Measurements from ENCODE around the gene ROR1. TPM values are rescaled to one million over a fixed set of nuclear protein-coding genes. Genes with fewer than 3 reads are reported as not detected.

The ROR1 gene
- total RNA-seq, 1 donor from 2014 or later, result 81.4 TPM

- no peaks in the 10 kb centered on the region for H3K27me3 Mint-ChIP-seq (ENCODE audit: low read depth)
- peaks cover 22% of the 10 kb centered on the region for H3K4me1 Mint-ChIP-seq
- DNase-seq (ENCODE audit: low spot score in 2 of 2, unreplicated experiment in 2 of 2), result no peak
- TF ChIP-seq CTCF (IDR thresholded peaks at IDR 0.05; ENCODE audit: unreplicated experiment), result no peak
- peak overlapping the region; percentile 26 for H3K27ac Mint-ChIP-seq
- no peak overlapping the region for H3K4me3 Mint-ChIP-seq
- peaks cover 18% of the 10 kb centered on the region for H3K36me3 Mint-ChIP-seq
- peaks cover 10% of the 10 kb centered on the region for H3K9me3 Mint-ChIP-seq
Measured at GRCh38 chr1:63892632-63893395, 119.0 kb downstream of the ROR1 start.

- no peak overlapping the region for H3K4me3 Mint-ChIP-seq
- DNase-seq (ENCODE audit: low spot score in 2 of 2, unreplicated experiment in 2 of 2), result no peak
- H3K27me3 Mint-ChIP-seq (ENCODE audit: low read depth), result no peaks in the 10 kb centered on the region
- H3K27ac Mint-ChIP-seq, result no peak overlapping the region
- H3K9me3 Mint-ChIP-seq, result peaks cover 10% of the 10 kb centered on the region
- no peak for TF ChIP-seq CTCF (IDR thresholded peaks at IDR 0.05; ENCODE audit: unreplicated experiment)
- H3K4me1 Mint-ChIP-seq, result peaks cover 28% of the 10 kb centered on the region
- H3K36me3 Mint-ChIP-seq, result peaks cover 19% of the 10 kb centered on the region
Measured at GRCh38 chr1:63893976-63894375, 120.2 kb downstream of the ROR1 start.

GRCh38 chr1:63894627-63895265 is 120.9 kb downstream of the ROR1 start:
- Mint-ChIP-seq H3K27ac (no peak overlapping the region), H3K27me3 (ENCODE audit: low read depth) (no peaks in the 10 kb centered on the region), H3K4me1 (peaks cover 35% of the 10 kb centered on the region), H3K4me3 (no peak overlapping the region), H3K36me3 (peaks cover 19% of the 10 kb centered on the region), H3K9me3 (peaks cover 10% of the 10 kb centered on the region)
- DNase-seq (ENCODE audit: low spot score in 2 of 2, unreplicated experiment in 2 of 2), result no peak
- no peak for TF ChIP-seq CTCF (IDR thresholded peaks at IDR 0.05; ENCODE audit: unreplicated experiment)

- DNase-seq (ENCODE audit: low spot score in 2 of 2, unreplicated experiment in 2 of 2), result no peak
- Mint-ChIP-seq H3K4me3 (no peak overlapping the region), H3K4me1 (peaks cover 40% of the 10 kb centered on the region), H3K27me3 (ENCODE audit: low read depth) (no peaks in the 10 kb centered on the region), H3K9me3 (no peaks in the 10 kb centered on the region), H3K27ac (no peak overlapping the region), H3K36me3 (peaks cover 9% of the 10 kb centered on the region)
- TF ChIP-seq CTCF (IDR thresholded peaks at IDR 0.05; ENCODE audit: unreplicated experiment), result no peak
Measured at GRCh38 chr1:63896755-63897154, 122.9 kb downstream of the ROR1 start.

- no peak for TF ChIP-seq CTCF (IDR thresholded peaks at IDR 0.05; ENCODE audit: unreplicated experiment)
Measured at GRCh38 chr1:63898428-63899196, 124.8 kb downstream of the ROR1 start.

More at GRCh38 chr1:63898428-63899196, 124.8 kb downstream of the ROR1 start:
- Mint-ChIP-seq H3K36me3 (peaks cover 9% of the 10 kb centered on the region), H3K27ac (no peak overlapping the region), H3K4me3 (no peak overlapping the region), H3K4me1 (peaks cover 39% of the 10 kb centered on the region), H3K9me3 (no peaks in the 10 kb centered on the region), H3K27me3 (ENCODE audit: low read depth) (no peaks in the 10 kb centered on the region)
- no peak for DNase-seq (ENCODE audit: low spot score in 2 of 2, unreplicated experiment in 2 of 2)

Data from mesothelial cell of epicardium (in vitro differentiated cells).